SK-N-DZ (cell line): Measurements from ENCODE around the gene ADNP2.
A peak's percentile ranks its signal among the peaks of the same experiment; 100 is the strongest.
"Not testable (repeated sequence)": the region's sequence is repeated elsewhere in the genome, so short reads cannot be mapped to it uniquely, and the experiment has no call there.

Experiments used
- DNase-seq: peaks from one replicate; pipeline ENCODE4 v3.0.0-alpha.2; 2015; ENCODE audit warnings: low spot score

The ADNP2 gene

GRCh38 chr18:80145196-80145804 is 36.2 kb downstream of the ADNP2 start:
- DNase-seq: no peak

GRCh38 chr18:80147037-80147417 is 38.0 kb downstream of the ADNP2 start:
- peak; percentile 39 for DNase-seq

GRCh38 chr18:80147418-80148325 is 38.6 kb downstream of the ADNP2 start:
- DNase-seq: peak; percentile 90

- no peak for DNase-seq
Observed at GRCh38 chr18:80148326-80149199, 39.5 kb downstream of the ADNP2 start.

- DNase-seq: no peak
Observed at GRCh38 chr18:80149667-80150066, 40.6 kb downstream of the ADNP2 start.

- DNase-seq: no peak
Observed at GRCh38 chr18:80154293-80154692, 45.2 kb downstream of the ADNP2 start.

- peak; percentile 76 for DNase-seq
Observed at GRCh38 chr18:80157708-80158343, 48.8 kb downstream of the ADNP2 start.

- DNase-seq: no peak
Observed at GRCh38 chr18:80158365-80158764, 49.3 kb downstream of the ADNP2 start.

- DNase-seq: no peak
Observed at GRCh38 chr18:80159713-80160636, 50.9 kb downstream of the ADNP2 start.

- DNase-seq: no peak
Observed at GRCh38 chr18:80161781-80162417, 52.8 kb downstream of the ADNP2 start.

- no peak for DNase-seq
Observed at GRCh38 chr18:80163183-80163582, 54.1 kb downstream of the ADNP2 start.

GRCh38 chr18:80164727-80165355 is 55.8 kb downstream of the ADNP2 start:
- not testable (repeated sequence) for DNase-seq

- DNase-seq: no peak
Observed at GRCh38 chr18:80166240-80166639, 57.2 kb downstream of the ADNP2 start.

- DNase-seq: no peak
Observed at GRCh38 chr18:80166725-80167124, 57.7 kb downstream of the ADNP2 start.

- no peak for DNase-seq
Observed at GRCh38 chr18:80167331-80167730, 58.3 kb downstream of the ADNP2 start.

- no peak for DNase-seq
Observed at GRCh38 chr18:80167931-80168330, 58.9 kb downstream of the ADNP2 start.

- no peak for DNase-seq
Observed at GRCh38 chr18:80168346-80168745, 59.3 kb downstream of the ADNP2 start.

- no peak for DNase-seq
Observed at GRCh38 chr18:80168982-80169381, 59.9 kb downstream of the ADNP2 start.

- DNase-seq: no peak
Observed at GRCh38 chr18:80169607-80170006, 60.5 kb downstream of the ADNP2 start.
